ENCODE data around the gene TRPM5.

- no peak for TF ChIP-seq EZH2 (IDR thresholded peaks at IDR 0.05)
- no peak for TF ChIP-seq CTCF (IDR thresholded peaks at IDR 0.05)
Measured at GRCh38 chr11:2436013-2436520, 8.2 kb downstream of the TRPM5 start.

Data from neural progenitor cell (in vitro differentiated cells).